ENCODE data around the gene CDH5.

Gene CDH5

GRCh38 chr16:66416939-66417700 lies 50.6 kb downstream of the CDH5 start:
- DNase-seq (ENCODE audit: low spot score) = no peak

- no peak for DNase-seq (ENCODE audit: low spot score)
Observed at GRCh38 chr16:66418165-66418962, 51.9 kb downstream of the CDH5 start.

- no peak for DNase-seq (ENCODE audit: low spot score)
Observed at GRCh38 chr16:66419527-66419926, 53.0 kb downstream of the CDH5 start.

GRCh38 chr16:66420396-66420795 lies 53.9 kb downstream of the CDH5 start:
- DNase-seq (ENCODE audit: low spot score) = no peak

- DNase-seq (ENCODE audit: low spot score) = no peak
Observed at GRCh38 chr16:66421891-66422290, 55.4 kb downstream of the CDH5 start.

- DNase-seq (ENCODE audit: low spot score) = no peak
Observed at GRCh38 chr16:66422366-66422765, 55.9 kb downstream of the CDH5 start.

- DNase-seq (ENCODE audit: low spot score) = no peak
Observed at GRCh38 chr16:66423177-66423576, 56.7 kb downstream of the CDH5 start.

- DNase-seq (ENCODE audit: low spot score) = no peak
Observed at GRCh38 chr16:66425651-66426050, 59.2 kb downstream of the CDH5 start.

GRCh38 chr16:66426112-66427035 lies 59.9 kb downstream of the CDH5 start:
- no peak for DNase-seq (ENCODE audit: low spot score)

- no peak for DNase-seq (ENCODE audit: low spot score)
Observed at GRCh38 chr16:66427036-66427860, 60.8 kb downstream of the CDH5 start, which contains the start of gene BEAN1. BEAN1 (plus strand) TSS chr16:66427295; CDS start chr16:66437677, 10,382 bp downstream.

- no peak for DNase-seq (ENCODE audit: low spot score)
Observed at GRCh38 chr16:66427871-66428681, 61.6 kb downstream of the CDH5 start.

GRCh38 chr16:66428682-66429251 lies 62.3 kb downstream of the CDH5 start:
- DNase-seq (ENCODE audit: low spot score) = no peak

GRCh38 chr16:66429290-66429962 lies 62.9 kb downstream of the CDH5 start:
- DNase-seq (ENCODE audit: low spot score) = no peak

- no peak for DNase-seq (ENCODE audit: low spot score)
Observed at GRCh38 chr16:66430214-66430613, 63.7 kb downstream of the CDH5 start.

- DNase-seq (ENCODE audit: low spot score) = no peak
Observed at GRCh38 chr16:66431760-66432159, 65.3 kb downstream of the CDH5 start.

- DNase-seq (ENCODE audit: low spot score) = no peak
Observed at GRCh38 chr16:66432429-66432828, 65.9 kb downstream of the CDH5 start.

- DNase-seq (ENCODE audit: low spot score) = no peak
Observed at GRCh38 chr16:66434619-66435430, 68.3 kb downstream of the CDH5 start.

GRCh38 chr16:66435896-66436295 lies 69.4 kb downstream of the CDH5 start:
- no peak for DNase-seq (ENCODE audit: low spot score)

All from putamen (tissue), 1 donor.